Spleen (tissue), 11 donors: ENCODE results near the gene MATN1. TPM values are rescaled to one million over a fixed set of nuclear protein-coding genes. Genes with fewer than 3 reads are reported as not detected.

Experiments used
- DNase-seq: peaks from one replicate; pipeline ENCODE4 v3.0.0-alpha.2; 2020
- H3K27ac ChIP-seq, 8 donors: fragments of 200-600 bp; sonication (generic) in 7 of 8; 1 replicate in 4 of 8; 2 replicates in 4 of 8; pipeline versions ENCODE4 v1.5.0 to v1.8.0; 2016 to 2021; ENCODE audit warnings: inconsistent platforms in 4 of 8, mild to moderate bottlenecking in 4 of 8, moderate library complexity in 1 of 8
- H3K27me3 ChIP-seq, 7 donors: fragments of 200-600 bp; sonication (generic) in 6 of 7; replicated peaks in 1 of 7; 1 replicate in 4 of 7; 2 replicates in 3 of 7; pipeline versions ENCODE4 v1.5.0 to v1.8.0; 2016 to 2021; ENCODE audit warnings: inconsistent platforms in 3 of 7, mild to moderate bottlenecking in 1 of 7
- H3K36me3 ChIP-seq, 6 donors: fragments of 200-600 bp; sonication (generic) in 5 of 6; 1 replicate in 4 of 6; 2 replicates in 2 of 6; pipeline versions ENCODE4 v1.5.0 to v1.8.0; 2016 to 2021; ENCODE audit warnings: inconsistent platforms in 2 of 6
- H3K4me1 ChIP-seq, 6 donors: fragments of 200-600 bp; sonication (generic) in 5 of 6; 1 replicate in 3 of 6; 2 replicates in 3 of 6; pipeline versions ENCODE4 v1.5.0 to v1.8.0; 2016 to 2021; ENCODE audit warnings: inconsistent platforms in 3 of 6
- H3K4me3 ChIP-seq, 8 donors: fragments of 200-600 bp; sonication (generic) in 7 of 8; 1 replicate in 4 of 8; 2 replicates in 4 of 8; pipeline versions ENCODE4 v1.5.0 to v1.8.0; 2016 to 2021; ENCODE audit warnings: inconsistent platforms in 4 of 8, mild to moderate bottlenecking in 4 of 8, moderate library complexity in 2 of 8
- H3K9me3 ChIP-seq, 8 donors: fragments of 200-600 bp; sonication (generic) in 7 of 8; 1 replicate in 4 of 8; 2 replicates in 4 of 8; pipeline versions ENCODE4 v1.5.0 to v1.8.0; 2016 to 2021; ENCODE audit warnings: inconsistent platforms in 4 of 8
- POLR2A ChIP-seq, 3 donors: fragments of 450-650 bp; IDR thresholded peaks; one replicate each; pipeline ENCODE4 v1.5.1; 2017; ENCODE audit warnings: antibody characterized with exemption in 3 of 3, mild to moderate bottlenecking in 1 of 3
- POLR2AphosphoS5 ChIP-seq, 3 donors: sonication (generic); formaldehyde crosslinking; IDR thresholded peaks; one replicate each; pipeline ENCODE4 v1.5.1; 2017; ENCODE audit warnings: antibody characterized with exemption in 3 of 3
- WGBS, 5 donors: extraction: QIAGEN DNeasy Blood & Tissue Kit in 3 of 5; methylation state at CpG; one replicate each; pipeline versions ENCODE4 v1.1.5 to v1.1.7; 2013 to 2018; 5-methylcytosine and 5-hydroxymethylcytosine counted together
- intact Hi-C: fragments of 100-400 bp; cut with DNase I; formaldehyde crosslinking; loops from one replicate; pipeline ENCODE4 v1.15.0; 2023; ENCODE audit warnings: low total_unique reads
- polyA plus RNA-seq, 3 donors: library from polyadenylated mRNA; stranded (reverse); fragments of 200-250 nt; gene quantifications; one replicate each; pipeline ENCODE4 v1.2.1, GENCODE V29; 2013
- total RNA-seq, 7 donors: library from RNA; depleted of rRNA in 3 of 7; stranded (reverse); fragments of >200 nt in 3 of 7; fragmentation: NEBNext Ultra II Directional in 4 of 7; extraction: Animal tissue kit (Norgen Biotek cat#: 25700) in 4 of 7; gene quantifications; one replicate each; pipeline versions ENCODE4 v1.1.0 to v1.2.1, GENCODE V29; 2016 to 2021
- TF ChIP-seq, protein P1 (sequence below), 11 experiments: fragments of 200-600 bp in 7 of 11; fragments of 450-650 bp in 4 of 11; sonication (generic) in 4 of 11; IDR thresholded peaks in 8 of 11; conservative IDR thresholded peaks in 3 of 11; 1 replicate in 7 of 11; 2 replicates in 4 of 11; pipeline versions ENCODE4 v1.4.0 to v1.8.0; 2016 to 2021; ENCODE audit warnings: antibody characterized with exemption in 11 of 11, inconsistent platforms in 4 of 11, mild to moderate bottlenecking in 1 of 11
- donor health status: healthy with polysubstance abuse.
- donor health status: DM: no; HTN: no; CAD: no; lungs with moderate emphysema.
- donor health status: DM: no; HTN: no; CAD: no.
- donor health status: Bipolar disorder and iron deficiency.
- donor health status: healthy.
- donor health status: DM: no; HTN: no; CAD: no.
- donor health status: DM: yes; HTN: yes; CAD: no.

The MATN1 gene
- total and polyA plus RNA-seq, 10 donors, result 0.04 to 1.1 (median 0.54) TPM; not detected in 1

DNA sequence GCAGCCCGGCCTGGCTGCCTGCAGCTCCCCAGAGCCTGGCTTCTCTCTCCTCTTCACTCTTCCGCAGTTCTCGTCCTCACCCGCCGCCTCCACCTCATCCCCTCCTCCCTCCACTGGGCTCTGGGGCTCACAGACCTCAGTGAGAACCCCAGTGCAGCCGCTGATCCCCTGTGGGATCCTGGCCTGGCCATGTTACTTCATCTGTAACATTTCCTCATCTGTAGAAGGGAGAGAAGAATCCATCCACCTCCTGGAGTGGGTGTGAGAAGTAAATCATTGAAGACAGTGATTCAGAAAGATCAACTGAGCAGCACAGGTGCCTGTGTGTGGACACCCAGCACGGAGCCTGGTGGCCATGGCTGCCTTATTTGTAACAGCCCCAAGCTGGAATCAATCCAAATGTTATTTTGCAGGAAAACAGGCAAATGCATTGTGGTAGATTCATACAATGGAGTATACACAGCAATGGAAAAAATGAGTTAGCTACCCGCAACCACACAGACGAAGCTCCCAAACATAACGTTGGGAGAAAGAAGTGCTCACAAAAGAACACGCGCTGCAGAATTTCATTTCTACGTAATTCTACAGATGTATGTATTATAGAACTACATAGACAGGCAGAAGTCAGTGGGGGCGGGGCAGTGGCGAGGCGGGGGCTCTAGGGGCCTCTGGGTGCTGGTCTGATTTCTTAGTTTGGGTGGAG is 25.5 kb upstream of the MATN1 start:
- TF ChIP-seq POLR2AphosphoS5 (IDR thresholded peaks at IDR 0.05), result peak; percentile 58 to 82 (median 62)
- TF ChIP-seq, protein P1, sequence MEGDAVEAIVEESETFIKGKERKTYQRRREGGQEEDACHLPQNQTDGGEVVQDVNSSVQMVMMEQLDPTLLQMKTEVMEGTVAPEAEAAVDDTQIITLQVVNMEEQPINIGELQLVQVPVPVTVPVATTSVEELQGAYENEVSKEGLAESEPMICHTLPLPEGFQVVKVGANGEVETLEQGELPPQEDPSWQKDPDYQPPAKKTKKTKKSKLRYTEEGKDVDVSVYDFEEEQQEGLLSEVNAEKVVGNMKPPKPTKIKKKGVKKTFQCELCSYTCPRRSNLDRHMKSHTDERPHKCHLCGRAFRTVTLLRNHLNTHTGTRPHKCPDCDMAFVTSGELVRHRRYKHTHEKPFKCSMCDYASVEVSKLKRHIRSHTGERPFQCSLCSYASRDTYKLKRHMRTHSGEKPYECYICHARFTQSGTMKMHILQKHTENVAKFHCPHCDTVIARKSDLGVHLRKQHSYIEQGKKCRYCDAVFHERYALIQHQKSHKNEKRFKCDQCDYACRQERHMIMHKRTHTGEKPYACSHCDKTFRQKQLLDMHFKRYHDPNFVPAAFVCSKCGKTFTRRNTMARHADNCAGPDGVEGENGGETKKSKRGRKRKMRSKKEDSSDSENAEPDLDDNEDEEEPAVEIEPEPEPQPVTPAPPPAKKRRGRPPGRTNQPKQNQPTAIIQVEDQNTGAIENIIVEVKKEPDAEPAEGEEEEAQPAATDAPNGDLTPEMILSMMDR (IDR thresholded peaks at IDR 0.05 in 8 of 11, conservative IDR thresholded peaks at IDR 0.05 in 3 of 11), result no peak
- H3K4me1 ChIP-seq, result peaks cover 92 to 100% (median 100%) of the 10 kb centered on the region in 6 donors
- H3K27ac ChIP-seq, result peak overlapping the region; percentile 88 to 99 (median 96)
- WGBS, 5 donors, result 46 to 60% (median 55%) methylated on average over 16 of the region's 16 CpGs
- H3K27me3 ChIP-seq, result no peaks in the 10 kb centered on the region
- intact Hi-C loops, result no loop called here
- peak; percentile 75 for DNase-seq
- no peaks in the 10 kb centered on the region for H3K9me3 ChIP-seq
- H3K4me3 ChIP-seq, result peak overlapping the region in 5 of 8 donors; percentile 2 to 80 (median 5)
- peaks cover 0 to 88% (median 6%) of the 10 kb centered on the region in 6 donors for H3K36me3 ChIP-seq

DNA sequence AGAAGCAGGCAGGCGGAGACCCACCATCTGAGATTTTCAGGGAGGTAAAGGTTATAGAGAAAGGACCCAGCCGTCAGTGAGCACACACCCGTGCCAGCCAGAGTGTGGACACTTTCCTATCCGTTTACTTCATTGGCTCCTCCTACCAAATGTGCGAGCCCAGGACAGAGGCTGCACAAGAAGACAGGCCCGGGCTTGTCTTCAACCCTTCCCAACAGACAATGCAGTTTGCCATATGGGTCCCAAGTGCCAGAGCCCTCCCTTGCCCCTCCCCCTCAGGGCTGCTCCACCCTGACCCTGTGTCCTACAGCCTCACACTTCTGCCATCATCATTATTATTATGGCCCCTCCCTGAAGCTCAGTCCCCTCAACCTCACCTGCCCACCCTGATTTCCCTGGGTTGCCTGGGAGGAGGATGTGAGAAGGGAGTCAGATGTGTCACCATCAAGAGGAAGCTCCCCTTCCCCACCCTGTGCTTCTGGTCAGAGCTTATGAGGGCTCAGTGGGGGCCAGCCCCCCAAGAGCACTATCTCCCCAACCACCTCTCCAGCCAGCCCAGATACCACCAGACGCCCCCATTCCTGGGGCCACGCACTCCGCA is 24.8 kb upstream of the MATN1 start:
- 34 to 53% (median 50%) methylated on average over 9 of the region's 9 CpGs for WGBS, 5 donors
- no peaks in the 10 kb centered on the region for H3K27me3 ChIP-seq
- peak overlapping the region in 5 of 8 donors; percentile 2 to 80 (median 5) for H3K4me3 ChIP-seq
- intact Hi-C loops, result no loop called here
- H3K36me3 ChIP-seq, result peaks cover 0 to 90% (median 6%) of the 10 kb centered on the region in 6 donors
- H3K9me3 ChIP-seq, result no peaks in the 10 kb centered on the region
- peaks cover 92 to 100% (median 100%) of the 10 kb centered on the region in 6 donors for H3K4me1 ChIP-seq
- H3K27ac ChIP-seq, result peak overlapping the region; percentile 54 to 99 (median 96)
- DNase-seq, result no peak
- TF ChIP-seq POLR2A (IDR thresholded peaks at IDR 0.05) (no peak), POLR2AphosphoS5 (IDR thresholded peaks at IDR 0.05) (peak in 1 of 3 donors; percentile 73)
- TF ChIP-seq, protein P1 (IDR thresholded peaks at IDR 0.05 in 8 of 11, conservative IDR thresholded peaks at IDR 0.05 in 3 of 11), result no peak

DNA sequence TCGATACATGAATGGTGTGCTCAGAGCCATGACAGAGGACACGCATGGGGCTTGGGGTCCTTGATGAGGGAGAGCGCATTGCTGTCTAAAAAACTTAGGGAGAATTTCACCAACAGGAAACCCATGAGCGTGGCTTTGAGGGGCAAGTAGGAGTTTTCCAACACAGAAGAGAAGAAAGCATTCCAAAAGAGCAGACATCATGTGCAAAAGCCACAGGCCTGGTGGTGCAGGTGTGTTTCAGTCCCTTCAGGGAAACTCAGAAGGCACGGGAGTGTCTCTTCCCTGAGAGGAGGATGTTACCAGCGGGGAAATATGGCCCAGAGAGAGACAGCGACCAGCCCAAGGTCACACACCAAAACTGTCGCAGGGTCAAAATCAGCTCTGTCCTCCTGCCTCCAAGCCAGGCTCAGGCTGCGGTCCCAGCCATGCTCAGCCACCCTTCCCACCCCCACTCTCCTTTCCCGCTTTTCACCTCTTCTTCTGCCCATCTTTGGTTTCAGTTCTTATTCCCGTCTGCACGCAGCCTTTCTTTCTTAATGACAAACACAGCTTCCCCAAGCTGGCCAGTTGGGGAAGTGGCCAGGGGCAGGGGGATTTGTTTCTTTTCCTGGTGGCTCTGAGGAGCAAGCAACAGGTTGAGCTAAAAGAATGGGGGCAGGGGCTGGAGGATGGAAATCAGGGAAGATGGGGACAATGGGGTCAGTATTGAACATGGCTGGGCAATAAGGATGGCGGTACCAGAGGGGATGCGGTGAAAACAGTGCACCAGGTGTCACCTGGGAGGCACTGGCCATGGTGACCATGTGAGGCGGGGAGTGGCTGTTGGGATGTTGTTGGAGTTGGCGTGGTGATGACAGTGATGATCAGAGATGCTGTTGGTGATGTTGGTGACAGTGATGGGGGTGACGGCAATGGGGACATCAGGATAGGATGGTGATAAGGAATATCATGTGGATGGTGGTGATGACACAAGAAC is 23.9 kb upstream of the MATN1 start:
- Histone ChIP-seq H3K4me3 (peak overlapping the region in 2 of 8 donors; percentile 6 to 80), H3K27me3 (no peaks in the 10 kb centered on the region), H3K9me3 (no peaks in the 10 kb centered on the region), H3K27ac (peak overlapping the region; percentile 79 to 99 (median 96)), H3K4me1 (peaks cover 92 to 100% (median 100%) of the 10 kb centered on the region in 6 donors), H3K36me3 (peaks cover 0 to 90% (median 9%) of the 10 kb centered on the region in 6 donors)
- TF ChIP-seq POLR2AphosphoS5 (IDR thresholded peaks at IDR 0.05), result peak; percentile 45 to 79 (median 49)
- TF ChIP-seq, protein P1 (IDR thresholded peaks at IDR 0.05 in 8 of 11, conservative IDR thresholded peaks at IDR 0.05 in 3 of 11), result no peak
- TF ChIP-seq POLR2A (IDR thresholded peaks at IDR 0.05), result no peak
- peak; percentile 72 for DNase-seq
- intact Hi-C loops, result no loop called here
- 62 to 70% (median 65%) methylated on average over 17 of the region's 17 CpGs for WGBS, 5 donors
